ENCODE results near the gene RAPGEFL1. TPM values are rescaled to one million over a fixed set of nuclear protein-coding genes. Genes with fewer than 3 reads are reported as not detected.

RAPGEFL1 gene
- total and polyA plus RNA-seq, 3 experiments from 2014 or later: 0.32 to 6.3 (median 5.7) TPM

GRCh38 chr17:40181205-40181604, 3.9 kb downstream of the RAPGEFL1 start:
- Mint-ChIP-seq H3K36me3 (peaks cover 0 to 2% (median 0%) of the 10 kb centered on the region in 3 donors), H3K27me3 (no peaks in the 10 kb centered on the region), H3K27ac (no peak overlapping the region), H3K4me3 (no peak overlapping the region), H3K9me3 (no peaks in the 10 kb centered on the region), H3K4me1 (peaks cover 7 to 8% (median 8%) of the 10 kb centered on the region in 3 donors)
- DNase-seq: no peak
- CTCF ChIA-PET: no interaction called here
- Histone ChIP-seq H3K36me3 (ENCODE audit: insufficient read depth, low read length) (no peaks in the 10 kb centered on the region), H3K9me3 (ENCODE audit: low read length) (no peaks in the 10 kb centered on the region), H3K27ac (ENCODE audit: low read depth, low read length) (no peak overlapping the region), H3K4me1 (ENCODE audit: insufficient read depth, low read length) (peaks cover 10% of the 10 kb centered on the region), H3K4me3 (ENCODE audit: low read length) (no peak overlapping the region), H3K27me3 (ENCODE audit: insufficient read depth, low read length, poor library complexity, severe bottlenecking) (no peaks in the 10 kb centered on the region)
- POLR2A ChIA-PET: no interaction called here

DNA sequence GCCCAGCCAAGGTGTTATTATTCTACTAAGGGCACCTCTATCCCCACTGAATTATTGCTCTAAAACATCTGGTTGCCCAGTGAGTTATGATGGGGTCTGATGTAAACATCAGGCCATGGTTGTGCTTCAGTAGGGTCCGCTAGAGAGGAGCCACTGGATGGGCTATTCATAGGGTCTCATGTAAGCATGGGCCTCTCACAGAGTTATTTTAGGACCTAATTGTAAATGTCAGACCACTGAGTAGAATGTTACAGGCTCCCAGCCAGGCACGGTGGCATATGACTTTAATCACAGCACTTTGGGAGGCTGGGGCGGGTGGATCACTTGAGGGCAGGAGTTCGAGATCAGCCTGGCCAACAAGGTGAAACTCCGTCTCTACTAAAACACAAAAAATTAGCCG, 5.3 kb downstream of the RAPGEFL1 start:
- Mint-ChIP-seq H3K27me3 (no peaks in the 10 kb centered on the region), H3K9me3 (no peaks in the 10 kb centered on the region), H3K4me3 (no peak overlapping the region), H3K36me3 (no peaks in the 10 kb centered on the region), H3K27ac (no peak overlapping the region), H3K4me1 (no peaks in the 10 kb centered on the region)
- CTCF ChIA-PET: interaction anchor here (1.0 to 1.8 kb wide), 2 partner anchors 9 to 169 kb away, joined by 4 to 9 read pairs; no protein-coding TSS in a partner anchor
- Histone ChIP-seq H3K4me1 (ENCODE audit: insufficient read depth, low read length) (no peaks in the 10 kb centered on the region), H3K4me3 (ENCODE audit: low read length) (no peak overlapping the region), H3K9me3 (ENCODE audit: low read length) (no peaks in the 10 kb centered on the region), H3K36me3 (ENCODE audit: insufficient read depth, low read length) (no peaks in the 10 kb centered on the region), H3K27me3 (ENCODE audit: insufficient read depth, low read length, poor library complexity, severe bottlenecking) (no peaks in the 10 kb centered on the region), H3K27ac (ENCODE audit: low read depth, low read length) (no peak overlapping the region)
- POLR2A ChIA-PET: interaction anchor here (1.1 kb wide), 1 partner anchor 9 kb away, joined by 3 read pairs; no protein-coding TSS in a partner anchor
- no peak for DNase-seq

DNA sequence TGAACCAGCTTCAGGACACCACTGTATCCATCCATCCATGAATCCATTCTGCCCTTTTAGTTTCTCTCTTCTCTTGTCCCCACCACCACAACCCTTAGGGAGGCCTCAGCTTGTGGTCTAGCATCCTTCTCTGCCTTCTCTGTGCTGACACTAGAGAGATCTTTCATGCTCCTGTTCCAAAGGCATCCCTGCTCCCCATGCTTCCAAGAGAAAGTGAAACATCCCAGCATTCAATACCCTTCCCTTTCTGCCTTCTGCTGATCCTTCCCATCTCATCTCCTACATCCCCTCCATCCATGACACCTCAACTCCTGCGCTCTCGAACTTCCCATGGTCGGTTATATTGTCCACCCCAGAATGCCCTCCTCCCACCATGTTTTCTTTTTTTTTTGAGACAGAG, 10.0 kb downstream of the RAPGEFL1 start:
- Mint-ChIP-seq H3K4me3 (no peak overlapping the region), H3K9me3 (no peaks in the 10 kb centered on the region), H3K4me1 (peaks cover 5 to 9% (median 6%) of the 10 kb centered on the region in 3 donors), H3K27ac (peak overlapping the region in 2 of 8 donors; percentile 8 to 51), H3K27me3 (no peaks in the 10 kb centered on the region), H3K36me3 (peaks cover 0 to 2% (median 0%) of the 10 kb centered on the region in 3 donors)
- ChIA-PET POLR2A (no interaction called here), CTCF (interaction anchor here (1.0 to 6.7 kb wide), 2 partner anchors 74 to 173 kb away, joined by 5 to 41 read pairs; partner anchors contain the start of gene CSF3)
- Histone ChIP-seq H3K4me3 (ENCODE audit: low read length) (no peak overlapping the region), H3K27me3 (ENCODE audit: insufficient read depth, low read length, poor library complexity, severe bottlenecking) (no peaks in the 10 kb centered on the region), H3K4me1 (ENCODE audit: insufficient read depth, low read length) (peaks cover 5% of the 10 kb centered on the region), H3K27ac (ENCODE audit: low read depth, low read length) (no peak overlapping the region), H3K36me3 (ENCODE audit: insufficient read depth, low read length) (no peaks in the 10 kb centered on the region), H3K9me3 (ENCODE audit: low read length) (no peaks in the 10 kb centered on the region)
- no peak for DNase-seq

DNA sequence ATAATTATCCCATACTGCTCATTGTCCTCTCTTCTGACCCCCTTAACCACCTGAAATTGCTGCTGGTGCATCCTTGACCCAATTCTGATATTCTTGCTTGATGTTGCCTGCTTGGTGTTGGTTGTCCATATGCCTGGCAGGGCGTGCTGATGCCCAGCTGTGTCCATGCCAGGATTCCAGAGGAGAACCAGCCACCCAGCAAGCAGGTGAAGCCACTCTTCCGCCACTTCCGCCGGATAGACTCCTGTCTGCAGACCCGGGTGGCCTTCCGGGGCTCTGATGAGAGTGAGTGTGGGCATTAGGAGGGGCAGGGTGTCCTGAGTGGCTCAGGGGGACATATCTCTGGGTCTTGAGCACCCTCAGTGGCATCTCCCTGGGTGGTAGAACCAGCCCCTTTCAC, 11.4 kb downstream of the RAPGEFL1 start:
- peaks cover 5 to 9% (median 6%) of the 10 kb centered on the region in 3 donors for H3K4me1 Mint-ChIP-seq

DNA sequence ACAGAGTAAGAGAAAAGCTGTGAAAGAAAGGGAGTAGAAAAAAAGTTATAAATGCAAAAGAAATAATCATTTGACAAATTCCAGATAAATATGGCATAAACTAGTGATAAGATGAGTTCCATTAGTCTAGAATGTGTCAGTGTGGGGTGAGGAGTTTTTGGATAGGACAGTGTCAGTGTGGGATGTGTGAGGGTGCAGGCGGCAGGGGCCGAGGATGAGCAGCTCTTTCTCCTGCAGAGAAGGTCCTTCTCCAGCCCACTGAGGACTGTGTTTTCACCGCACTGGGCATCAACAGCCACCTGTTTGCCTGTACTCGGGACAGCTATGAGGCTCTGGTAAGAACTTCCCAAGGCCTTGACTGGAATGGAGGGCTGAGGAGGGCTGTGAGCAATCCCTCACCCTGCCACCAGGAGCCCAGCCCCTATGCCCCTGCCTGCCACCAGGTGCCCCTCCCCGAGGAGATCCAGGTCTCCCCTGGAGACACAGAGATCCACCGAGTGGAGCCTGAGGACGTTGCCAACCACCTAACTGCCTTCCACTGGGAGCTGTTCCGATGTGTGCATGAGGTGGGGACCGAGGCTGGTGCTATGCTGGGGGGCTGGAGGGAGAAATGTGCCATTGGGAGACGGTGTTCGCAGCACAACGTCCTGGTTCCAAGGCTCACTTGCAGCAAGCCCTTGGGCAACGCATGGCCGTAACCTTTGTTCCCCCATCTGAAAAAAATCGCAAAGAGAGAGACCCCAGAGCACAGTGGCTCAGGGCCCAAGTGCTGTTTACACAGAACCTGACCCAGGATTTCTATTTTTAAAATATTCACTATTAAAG, 13.1 kb downstream of the RAPGEFL1 start:
- Histone ChIP-seq H3K4me1 (ENCODE audit: insufficient read depth, low read length) (peaks cover 5% of the 10 kb centered on the region), H3K4me3 (ENCODE audit: low read length) (no peak overlapping the region), H3K27ac (ENCODE audit: low read depth, low read length) (no peak overlapping the region), H3K36me3 (ENCODE audit: insufficient read depth, low read length) (no peaks in the 10 kb centered on the region), H3K27me3 (ENCODE audit: insufficient read depth, low read length, poor library complexity, severe bottlenecking) (no peaks in the 10 kb centered on the region), H3K9me3 (ENCODE audit: low read length) (no peaks in the 10 kb centered on the region)
- POLR2A ChIA-PET: interaction anchor here (1.5 kb wide), 1 partner anchor 78 kb away, joined by 4 read pairs; no protein-coding TSS in a partner anchor
- peaks cover 5 to 9% (median 6%) of the 10 kb centered on the region in 3 donors for H3K4me1 Mint-ChIP-seq
- H3K4me3 Mint-ChIP-seq: peak overlapping the region; percentile 73 to 93 (median 78)
- DNase-seq: peak in 1 of 5 donors; percentile 31
- H3K36me3 Mint-ChIP-seq: peaks cover 0 to 2% (median 0%) of the 10 kb centered on the region in 3 donors
- CTCF ChIA-PET: interaction anchor here (0.8 to 6.7 kb wide), 18 partner anchors 9 to 176 kb away, joined by 3 to 49 read pairs (median 5); partner anchors contain the start of genes CSF3 and WIPF2
- peak overlapping the region in 2 of 8 donors; percentile 50 to 70 for H3K27ac Mint-ChIP-seq
- no peaks in the 10 kb centered on the region for H3K9me3 Mint-ChIP-seq
- H3K27me3 Mint-ChIP-seq: no peaks in the 10 kb centered on the region

More for the DNA sequence above, 11.4 kb downstream of the RAPGEFL1 start:
- H3K4me3 ChIP-seq (ENCODE audit: low read length): no peak overlapping the region
- H3K27me3 ChIP-seq (ENCODE audit: insufficient read depth, low read length, poor library complexity, severe bottlenecking): no peaks in the 10 kb centered on the region
- no peak for DNase-seq
- H3K9me3 ChIP-seq (ENCODE audit: low read length): no peaks in the 10 kb centered on the region
- no peaks in the 10 kb centered on the region for H3K27me3 Mint-ChIP-seq
- H3K27ac ChIP-seq (ENCODE audit: low read depth, low read length): no peak overlapping the region
- H3K4me1 ChIP-seq (ENCODE audit: insufficient read depth, low read length): peaks cover 5% of the 10 kb centered on the region
- no peak overlapping the region for H3K4me3 Mint-ChIP-seq
- ChIA-PET POLR2A (no interaction called here), CTCF (interaction anchor here (6.7 kb wide), 1 partner anchor 174 kb away, joined by 41 read pairs; the partner anchor contains the start of gene CSF3)
- H3K9me3 Mint-ChIP-seq: no peaks in the 10 kb centered on the region
- peaks cover 0 to 2% (median 0%) of the 10 kb centered on the region in 3 donors for H3K36me3 Mint-ChIP-seq
- no peaks in the 10 kb centered on the region for H3K36me3 ChIP-seq (ENCODE audit: insufficient read depth, low read length)
- H3K27ac Mint-ChIP-seq: no peak overlapping the region

DNA sequence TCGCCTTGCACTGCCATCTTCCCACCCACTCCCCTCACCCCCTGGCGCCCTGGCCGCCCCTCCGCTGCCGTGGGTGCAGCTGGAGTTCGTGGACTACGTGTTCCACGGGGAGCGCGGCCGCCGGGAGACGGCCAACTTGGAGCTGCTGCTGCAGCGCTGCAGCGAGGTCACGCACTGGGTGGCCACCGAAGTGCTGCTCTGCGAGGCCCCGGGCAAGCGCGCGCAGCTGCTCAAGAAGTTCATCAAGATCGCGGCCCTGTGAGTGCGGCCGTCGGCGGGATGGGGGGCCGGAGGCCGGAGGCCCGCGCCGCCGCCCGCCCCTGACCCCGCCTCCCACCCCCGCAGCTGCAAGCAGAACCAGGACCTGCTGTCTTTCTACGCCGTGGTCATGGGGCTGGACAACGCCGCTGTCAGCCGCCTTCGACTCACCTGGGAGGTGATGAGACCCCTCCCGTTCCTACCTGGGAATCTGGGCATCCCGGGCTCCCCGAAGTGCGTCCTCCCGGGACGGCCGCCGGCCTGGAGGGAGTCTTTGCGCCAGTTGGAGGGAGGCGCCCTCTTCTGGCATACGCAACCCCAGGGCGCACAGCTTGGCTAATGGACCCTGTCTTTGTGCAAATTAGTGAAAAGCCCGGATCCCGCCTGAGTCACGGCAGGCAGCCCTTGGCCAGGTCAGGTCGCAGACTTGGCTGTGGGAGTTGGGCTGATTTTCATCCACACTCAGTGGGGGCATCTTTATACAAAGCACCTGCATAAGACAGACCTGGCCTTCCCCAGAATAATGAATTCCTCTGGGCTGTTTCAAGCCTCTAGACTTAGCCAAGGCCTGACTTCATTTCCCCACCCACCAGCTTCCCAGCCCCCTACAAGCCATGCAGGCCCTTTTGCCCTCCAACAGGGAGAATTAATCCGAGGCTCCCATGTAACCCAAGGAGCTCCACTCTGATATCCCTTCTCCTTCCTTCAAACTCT, 14.3 kb downstream of the RAPGEFL1 start:
- Mint-ChIP-seq H3K4me3 (peak overlapping the region; percentile 84 to 97 (median 92)), H3K36me3 (peaks cover 0 to 2% (median 0%) of the 10 kb centered on the region in 3 donors), H3K27me3 (peaks cover 0 to 1% of the 10 kb centered on the region in 2 donors), H3K4me1 (peaks cover 5 to 9% (median 6%) of the 10 kb centered on the region in 3 donors), H3K27ac (peak overlapping the region in 2 of 8 donors; percentile 68 to 88), H3K9me3 (no peaks in the 10 kb centered on the region)
- H3K27ac ChIP-seq (ENCODE audit: low read depth, low read length): no peak overlapping the region
- CTCF ChIA-PET: interaction anchor here (0.8 to 6.7 kb wide), 22 partner anchors 8 to 488 kb away, joined by 3 to 49 read pairs (median 5); partner anchors contain the start of genes CSF3 and WIPF2
- H3K4me1 ChIP-seq (ENCODE audit: insufficient read depth, low read length): peaks cover 5% of the 10 kb centered on the region
- peak; percentile 46 to 75 (median 50) for DNase-seq
- no peaks in the 10 kb centered on the region for H3K27me3 ChIP-seq (ENCODE audit: insufficient read depth, low read length, poor library complexity, severe bottlenecking)
- peak overlapping the region; percentile 62 for H3K4me3 ChIP-seq (ENCODE audit: low read length)
- no peaks in the 10 kb centered on the region for H3K9me3 ChIP-seq (ENCODE audit: low read length)
- POLR2A ChIA-PET: interaction anchor here (0.8 to 1.5 kb wide), 4 partner anchors 10 to 183 kb away, joined by 3 to 4 read pairs (median 3); no protein-coding TSS in a partner anchor
- H3K36me3 ChIP-seq (ENCODE audit: insufficient read depth, low read length): no peaks in the 10 kb centered on the region

DNA sequence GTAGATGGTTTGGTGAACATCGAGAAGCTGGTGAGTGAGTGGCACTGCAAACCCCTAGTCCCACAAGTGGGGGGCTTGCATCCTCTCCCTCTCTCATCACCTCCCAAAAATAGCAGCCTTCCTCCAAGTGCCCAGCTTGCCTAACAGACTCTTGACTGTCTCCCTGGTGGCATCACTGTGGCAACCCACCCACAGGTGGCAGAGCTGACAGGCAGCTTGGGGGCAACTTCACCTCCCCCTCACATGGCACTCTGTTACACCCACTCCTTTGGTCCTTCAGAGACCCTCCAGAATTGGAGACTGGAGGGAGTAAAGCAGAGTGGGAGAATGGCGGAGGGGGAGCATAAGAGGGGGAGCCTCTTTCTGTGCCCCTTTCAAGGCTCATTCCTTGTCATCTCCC, 15.7 kb downstream of the RAPGEFL1 start:
- Histone ChIP-seq H3K36me3 (ENCODE audit: insufficient read depth, low read length) (no peaks in the 10 kb centered on the region), H3K4me3 (ENCODE audit: low read length) (no peak overlapping the region), H3K4me1 (ENCODE audit: insufficient read depth, low read length) (peaks cover 5% of the 10 kb centered on the region), H3K27ac (ENCODE audit: low read depth, low read length) (no peak overlapping the region), H3K9me3 (ENCODE audit: low read length) (no peaks in the 10 kb centered on the region), H3K27me3 (ENCODE audit: insufficient read depth, low read length, poor library complexity, severe bottlenecking) (no peaks in the 10 kb centered on the region)
- peak overlapping the region in 2 of 7 donors; percentile 11 to 58 for H3K4me3 Mint-ChIP-seq
- peaks cover 0 to 2% (median 0%) of the 10 kb centered on the region in 3 donors for H3K36me3 Mint-ChIP-seq
- ChIA-PET CTCF (interaction anchor here (0.8 to 6.7 kb wide), 10 partner anchors 9 to 178 kb away, joined by 3 to 49 read pairs (median 9); partner anchors contain the start of gene CSF3), POLR2A (no interaction called here)
- peaks cover 5 to 9% of the 10 kb centered on the region in 2 donors for H3K27me3 Mint-ChIP-seq
- no peak overlapping the region for H3K27ac Mint-ChIP-seq
- no peaks in the 10 kb centered on the region for H3K9me3 Mint-ChIP-seq
- no peak for DNase-seq
- H3K4me1 Mint-ChIP-seq: peaks cover 5 to 9% (median 6%) of the 10 kb centered on the region in 3 donors

Measured in CD8-positive, alpha-beta memory T cell (primary cell).